K562 treated with DMSO at 1 percent for 24 hours (cell line): ENCODE measurements around the gene POLR3C. TPM values are rescaled to one million over a fixed set of nuclear protein-coding genes. Genes with fewer than 3 reads are reported as not detected.

ENCODE experiments used
- total RNA-seq: library from RNA; unstranded; fragments of 300-600 nt; gene quantifications from 2 replicates; pipeline ENCODE4 v1.2.3, GENCODE V29; 2022; ENCODE audit warnings: low read depth; ENCODE audit not compliant: insufficient read depth

The POLR3C gene, protein sequence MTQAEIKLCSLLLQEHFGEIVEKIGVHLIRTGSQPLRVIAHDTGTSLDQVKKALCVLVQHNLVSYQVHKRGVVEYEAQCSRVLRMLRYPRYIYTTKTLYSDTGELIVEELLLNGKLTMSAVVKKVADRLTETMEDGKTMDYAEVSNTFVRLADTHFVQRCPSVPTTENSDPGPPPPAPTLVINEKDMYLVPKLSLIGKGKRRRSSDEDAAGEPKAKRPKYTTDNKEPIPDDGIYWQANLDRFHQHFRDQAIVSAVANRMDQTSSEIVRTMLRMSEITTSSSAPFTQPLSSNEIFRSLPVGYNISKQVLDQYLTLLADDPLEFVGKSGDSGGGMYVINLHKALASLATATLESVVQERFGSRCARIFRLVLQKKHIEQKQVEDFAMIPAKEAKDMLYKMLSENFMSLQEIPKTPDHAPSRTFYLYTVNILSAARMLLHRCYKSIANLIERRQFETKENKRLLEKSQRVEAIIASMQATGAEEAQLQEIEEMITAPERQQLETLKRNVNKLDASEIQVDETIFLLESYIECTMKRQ
- 45.7 and 47.6 TPM in 2 replicates for total RNA-seq

DNA sequence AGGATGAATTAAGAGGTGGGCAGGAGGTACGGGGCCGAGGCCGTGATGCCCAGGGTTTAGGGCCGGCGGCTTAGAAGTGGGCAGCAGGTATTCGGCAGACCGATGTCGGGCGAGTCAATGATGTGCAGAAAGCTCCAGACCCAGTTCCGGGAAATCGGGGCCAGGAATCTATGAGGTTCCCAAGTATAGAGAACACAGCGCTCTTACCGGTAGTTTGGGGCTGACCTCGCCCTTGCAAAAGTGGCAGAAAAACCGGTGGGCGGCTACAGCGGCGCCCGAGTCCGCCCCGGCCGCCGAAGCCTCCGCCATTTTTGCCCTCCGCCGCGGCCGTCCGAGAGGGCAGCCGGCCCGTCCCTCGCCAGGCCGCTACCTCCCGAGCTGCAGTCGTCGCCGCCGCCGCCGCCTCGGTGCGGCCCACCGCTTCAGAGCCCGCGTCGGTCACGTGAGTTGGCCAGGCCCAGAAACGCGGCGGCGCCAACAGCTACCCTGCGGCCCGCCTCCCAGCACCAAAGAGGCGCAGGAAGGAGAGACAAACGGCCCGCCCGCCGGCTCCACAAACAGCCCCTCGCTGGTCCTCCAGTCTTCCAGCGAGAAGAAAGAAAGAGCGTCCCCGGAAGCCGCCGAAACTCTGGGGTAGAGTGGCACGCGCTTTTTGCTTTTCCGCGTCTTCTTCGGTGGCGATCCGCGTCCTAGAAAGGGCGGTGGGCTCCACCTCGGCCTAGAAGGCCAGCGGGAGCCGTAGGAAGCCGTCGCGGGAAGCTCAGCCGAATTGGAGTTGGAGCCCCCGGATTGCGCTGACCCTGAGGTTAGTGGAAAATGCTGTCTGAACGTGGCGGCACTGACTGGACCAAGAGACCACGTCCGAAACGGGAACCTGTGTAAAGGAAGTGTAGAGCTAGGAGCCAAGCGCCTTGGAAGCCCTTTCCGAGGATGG is at the start of gene POLR3C, which contains the start of gene RNF115:
Gene POLR3C (plus strand): TSS at position 636 of the 934 bp plus-strand sequence. CDS start 1,577 bp downstream, outside the sequence.
Gene RNF115 (minus strand): TSS at position 531 of the 934 bp plus-strand sequence. CDS start 222 bp downstream, at position 309.

DNA sequence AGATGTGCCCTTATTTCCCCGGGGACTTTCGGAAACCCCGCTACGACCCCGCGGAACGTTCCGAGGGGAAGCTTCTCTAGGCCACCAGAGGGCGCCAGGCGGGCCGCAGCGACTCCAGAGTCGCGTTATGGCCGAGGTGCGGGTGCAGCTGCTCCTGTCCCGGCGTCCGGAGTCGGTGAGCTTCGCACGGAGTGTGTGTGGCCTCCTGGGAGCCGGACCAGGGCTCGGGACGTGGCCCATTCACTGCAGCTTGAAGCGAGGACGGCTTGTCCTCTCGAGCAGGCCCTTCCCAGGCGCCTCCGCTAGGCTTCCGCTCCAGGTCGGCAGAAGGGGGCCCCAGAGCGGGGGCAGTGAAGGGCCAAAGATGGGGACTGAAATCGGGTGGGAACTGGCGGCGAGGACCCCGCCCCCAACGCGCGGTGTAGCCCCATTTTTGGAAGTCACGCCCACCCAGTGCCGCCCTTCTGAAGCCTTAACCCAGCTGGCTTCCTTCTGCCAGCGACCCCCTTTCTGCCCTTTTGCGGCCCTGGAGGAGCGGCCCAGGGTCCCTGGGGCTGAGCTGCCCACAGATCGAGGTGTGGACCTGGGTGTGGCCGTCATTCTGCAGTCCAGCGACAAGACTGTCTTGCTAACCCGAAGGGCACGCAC is 21.6 kb downstream of the POLR3C start, which contains the start of gene NUDT17:
Gene NUDT17 (plus strand): TSS at position 117 of the 648 bp plus-strand sequence. CDS start 11 bp downstream, at position 128.

DNA sequence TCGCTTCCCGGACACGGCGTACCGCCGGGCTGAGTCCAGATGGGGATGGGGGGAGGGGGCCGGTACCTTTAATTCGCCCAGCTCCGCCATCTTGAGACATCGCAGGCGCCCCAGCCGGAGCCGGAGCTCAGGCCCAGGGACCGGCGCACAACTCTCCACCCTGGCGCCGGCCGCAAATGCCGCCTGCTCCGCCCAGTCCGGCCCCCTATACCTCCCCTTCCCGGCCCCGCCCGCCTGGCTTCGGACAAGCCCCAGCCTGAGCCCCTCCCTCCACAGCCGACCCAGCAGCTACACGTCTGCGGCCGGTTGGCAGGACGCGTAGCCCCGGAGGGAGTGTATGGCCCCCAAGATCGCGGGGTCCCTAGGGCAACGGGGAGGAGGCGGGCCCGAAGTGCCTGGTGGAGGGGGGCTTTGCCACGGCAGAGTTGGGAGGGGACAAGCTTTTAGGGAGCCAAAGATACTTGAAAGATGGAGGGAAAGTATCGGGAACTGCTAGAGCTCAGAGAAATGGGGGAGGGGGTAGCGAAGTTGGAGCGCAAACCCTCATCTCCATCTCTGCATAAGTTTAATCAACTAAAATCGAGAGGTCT is 35.0 kb downstream of the POLR3C start, which contains the start of gene PIAS3:
Gene PIAS3 (minus strand): TSS at position 181 of the 590 bp plus-strand sequence. CDS start 91 bp downstream, at position 90.

DNA sequence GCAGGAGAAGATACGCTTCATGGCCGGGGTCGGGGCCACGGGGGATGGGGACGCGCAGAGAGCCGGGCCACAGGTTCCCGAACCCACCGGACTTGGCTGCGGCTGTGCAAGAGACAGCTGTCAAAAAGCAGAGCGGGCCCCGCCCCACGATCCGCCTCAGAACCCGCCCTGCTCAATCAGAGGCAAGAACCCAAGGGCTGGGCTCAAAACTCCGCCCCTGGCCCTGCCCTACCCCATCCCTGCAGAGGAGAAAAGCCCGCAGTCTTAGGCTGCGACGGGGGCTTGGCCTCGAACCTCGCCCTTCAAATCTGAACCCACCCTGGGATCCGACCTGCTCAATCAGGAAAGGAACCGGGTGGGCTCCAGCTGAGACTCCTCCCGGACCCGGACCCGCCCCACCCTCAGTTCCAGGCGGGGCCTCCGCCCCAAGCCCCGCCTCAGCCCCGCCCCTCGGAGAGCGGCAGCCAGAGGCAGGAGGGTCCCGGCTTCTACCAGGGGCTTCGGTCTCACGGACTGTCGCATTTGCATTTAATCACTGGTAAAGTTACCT is 61.8 kb downstream of the POLR3C start, which contains the start of gene ANKRD35:
Gene ANKRD35 (minus strand): TSS at position 129 of the 550 bp plus-strand sequence. CDS start 108 bp downstream, at position 21.

Other genes with a start within 250 kb of the POLR3C start
- gene GPR89A, start 216.2 kb upstream of the POLR3C start, total RNA-seq, result 10.8 and 11.8 TPM in 2 replicates
- gene PDZK1, start 116.8 kb upstream of the POLR3C start, total RNA-seq, result 0.27 TPM in 1 of 2 replicates, not detected in the other
- not detected in 2 replicates for gene CD160, start 104.7 kb upstream of the POLR3C start, total RNA-seq
- 6.0 and 6.1 TPM in 2 replicates for gene RNF115, start 105 bp upstream of the POLR3C start, total RNA-seq
- 9.2 and 10.1 TPM in 2 replicates for gene NUDT17, start 21.4 kb downstream of the POLR3C start, total RNA-seq
- gene PIAS3, start 34.9 kb downstream of the POLR3C start, total RNA-seq, result 21.1 and 28.0 TPM in 2 replicates
- 0.29 and 0.47 TPM in 2 replicates for gene ANKRD35, start 61.7 kb downstream of the POLR3C start, total RNA-seq
- gene ITGA10, start 85.8 kb downstream of the POLR3C start, total RNA-seq, result 0.21 and 0.41 TPM in 2 replicates
- gene PEX11B, start 94.5 kb downstream of the POLR3C start, total RNA-seq, result 26.7 TPM in 2 replicates
- 153 and 166 TPM in 2 replicates for gene RBM8A, start 103.3 kb downstream of the POLR3C start, total RNA-seq
- 12.5 and 15.0 TPM in 2 replicates for gene LIX1L, start 133.8 kb downstream of the POLR3C start, total RNA-seq
- gene ANKRD34A, start 140.4 kb downstream of the POLR3C start, total RNA-seq, result 2.9 and 3.0 TPM in 2 replicates
- gene POLR3GL, start 140.5 kb downstream of the POLR3C start, total RNA-seq, result 67.0 and 71.8 TPM in 2 replicates
- gene TXNIP, start 172.4 kb downstream of the POLR3C start, total RNA-seq, result 358 and 397 TPM in 2 replicates
- 2.8 and 5.0 TPM in 2 replicates for gene HJV, start 197.5 kb downstream of the POLR3C start, total RNA-seq